DND-41 (cell line): ENCODE measurements around the gene ZNF668.

Experiments
- ATAC-seq: fragments of 200-7000 bp; cut with Tn5 transposase; 3 replicates; pipeline ENCODE4 v1.9.1; 2021; ENCODE audit warnings: low read depth; ENCODE audit not compliant: insufficient read depth
- DNase-seq: peaks from one replicate; pipeline ENCODE4 v3.0.0-alpha.2; 2020
- H2AFZ ChIP-seq: 2 replicates; pipeline ENCODE4 v1.6.0; 2012; ENCODE audit warnings: low read depth, low read length
- H3K27ac ChIP-seq: 2 replicates; pipeline ENCODE4 v1.5.1; 2012; ENCODE audit warnings: low read length, inconsistent platforms
- H3K27me3 ChIP-seq: fragments of 200-600 bp; sonication (generic); 2 replicates; pipeline ENCODE4 v1.6.0; 2012; ENCODE audit warnings: low read length, mild to moderate bottlenecking, inconsistent platforms; ENCODE audit not compliant: insufficient read depth, poor library complexity
- H3K36me3 ChIP-seq: 2 replicates; pipeline ENCODE4 v1.5.1; 2012; ENCODE audit warnings: low read length, inconsistent platforms; ENCODE audit not compliant: insufficient read depth
- H3K4me1 ChIP-seq: 2 replicates; pipeline ENCODE4 v1.5.1; 2012; ENCODE audit warnings: mild to moderate bottlenecking, low read length; ENCODE audit not compliant: insufficient read depth
- H3K4me2 ChIP-seq: 2 replicates; pipeline ENCODE4 v1.6.0; 2012; ENCODE audit warnings: mild to moderate bottlenecking, moderate library complexity, low read length, inconsistent platforms; ENCODE audit not compliant: insufficient read depth
- H3K4me3 ChIP-seq, 2 experiments: fragments of 200-600 bp in 1 of 2; shearing (Covaris generic) in 1 of 2; 2 replicates each; pipeline ENCODE4 v1.5.1; 2012 to 2016; ENCODE audit warnings: inconsistent platforms in 2 of 2, low read length in 2 of 2, mild to moderate bottlenecking in 2 of 2, low read depth in 1 of 2, moderate library complexity in 1 of 2
- H3K79me2 ChIP-seq: 2 replicates; pipeline ENCODE4 v1.6.0; 2012; ENCODE audit warnings: low read length, inconsistent platforms; ENCODE audit not compliant: insufficient read depth
- H3K9ac ChIP-seq: 2 replicates; pipeline ENCODE4 v1.6.0; 2012; ENCODE audit warnings: low read depth, mild to moderate bottlenecking, inconsistent platforms, low read length, moderate library complexity
- H3K9me3 ChIP-seq: 2 replicates; pipeline ENCODE4 v1.5.1; 2012; ENCODE audit warnings: low read length, moderate library complexity, mild to moderate bottlenecking, inconsistent platforms; ENCODE audit not compliant: insufficient read depth, severe bottlenecking
- H4K20me1 ChIP-seq: 2 replicates; pipeline ENCODE4 v1.6.0; 2012; ENCODE audit warnings: low read length; ENCODE audit not compliant: insufficient read depth
- EZH2 ChIP-seq: IDR thresholded peaks from 3 replicates; pipeline ENCODE4 v1.6.1; 2012; ENCODE audit warnings: borderline replicate concordance, low read depth, mild to moderate bottlenecking, moderate library complexity, low read length, inconsistent platforms; ENCODE audit not compliant: severe bottlenecking
- TF ChIP-seq, protein P1 (sequence below): IDR thresholded peaks from 2 replicates; pipeline ENCODE4 v1.5.1; 2012; ENCODE audit warnings: borderline replicate concordance, low read length, moderate library complexity, mild to moderate bottlenecking; ENCODE audit not compliant: poor library complexity, severe bottlenecking; ENCODE audit errors: extremely low read depth

ZNF668 gene

DNA sequence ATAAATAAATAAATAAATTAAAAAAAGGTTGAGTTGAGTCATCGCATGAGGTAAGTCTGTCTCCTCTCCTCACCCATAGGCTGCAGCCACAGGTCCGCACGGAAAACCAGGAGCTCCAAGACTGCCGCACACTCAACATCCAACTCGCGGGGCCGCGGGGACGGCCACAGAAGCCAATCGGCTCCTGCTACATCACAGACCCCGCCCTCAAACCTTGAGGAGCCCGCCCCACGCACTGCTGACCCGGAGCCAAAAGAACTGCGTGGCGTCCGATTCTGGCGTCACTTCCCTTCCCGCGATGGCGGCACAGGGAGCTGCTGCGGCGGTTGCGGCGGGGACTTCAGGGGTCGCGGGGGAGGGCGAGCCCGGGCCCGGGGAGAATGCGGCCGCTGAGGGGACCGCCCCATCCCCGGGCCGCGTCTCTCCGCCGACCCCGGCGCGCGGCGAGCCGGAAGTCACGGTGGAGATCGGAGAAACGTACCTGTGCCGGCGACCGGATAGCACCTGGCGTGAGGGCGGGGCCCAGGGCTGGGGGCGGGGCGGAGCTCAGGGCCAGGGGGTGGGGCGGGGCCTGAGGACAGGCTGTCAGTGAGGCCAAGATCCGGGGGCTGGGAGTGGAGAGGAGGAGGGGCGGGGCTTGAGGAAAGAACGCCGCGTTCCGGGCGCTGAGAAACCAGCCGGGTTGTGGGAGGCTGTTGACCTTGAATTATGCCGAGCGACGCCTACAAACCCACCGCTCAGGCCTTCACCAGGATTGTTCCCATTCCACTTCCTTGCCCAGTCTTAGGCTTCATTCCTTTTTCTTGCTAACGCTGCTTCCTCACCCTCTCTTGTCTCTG lies 43.6 kb upstream of the ZNF668 start, which contains the start of gene KAT8:
Gene KAT8 (plus strand): TSS at position 281 of the 839 bp plus-strand sequence. CDS start 18 bp downstream, at position 299.
- peak within 1 kb of the TSS; percentile 92 for H3K4me2 ChIP-seq
- H4K20me1 ChIP-seq: peaks cover 16% of the 10 kb centered on the region
- H3K79me2 ChIP-seq: peaks cover 34% of the 10 kb centered on the region
- H3K27ac ChIP-seq: peak within 1 kb of the TSS; percentile 84
- H3K9ac ChIP-seq: peak within 1 kb of the TSS; percentile 56
- no peaks in the 10 kb centered on the region for H3K9me3 ChIP-seq
- H3K27me3 ChIP-seq: no peaks in the 10 kb centered on the region
- peaks cover 50% of the 10 kb centered on the region for H3K36me3 ChIP-seq
- ATAC-seq (peak; percentile 94), DNase-seq (peak; percentile 98)
- H2AFZ ChIP-seq: peak within 1 kb of the TSS; percentile 69; the same call in 1 of the 2 replicates
- peak within 1 kb of the TSS; percentile 62 for H3K4me3 ChIP-seq
- TF ChIP-seq EZH2: no peak
- TF ChIP-seq, protein P1, sequence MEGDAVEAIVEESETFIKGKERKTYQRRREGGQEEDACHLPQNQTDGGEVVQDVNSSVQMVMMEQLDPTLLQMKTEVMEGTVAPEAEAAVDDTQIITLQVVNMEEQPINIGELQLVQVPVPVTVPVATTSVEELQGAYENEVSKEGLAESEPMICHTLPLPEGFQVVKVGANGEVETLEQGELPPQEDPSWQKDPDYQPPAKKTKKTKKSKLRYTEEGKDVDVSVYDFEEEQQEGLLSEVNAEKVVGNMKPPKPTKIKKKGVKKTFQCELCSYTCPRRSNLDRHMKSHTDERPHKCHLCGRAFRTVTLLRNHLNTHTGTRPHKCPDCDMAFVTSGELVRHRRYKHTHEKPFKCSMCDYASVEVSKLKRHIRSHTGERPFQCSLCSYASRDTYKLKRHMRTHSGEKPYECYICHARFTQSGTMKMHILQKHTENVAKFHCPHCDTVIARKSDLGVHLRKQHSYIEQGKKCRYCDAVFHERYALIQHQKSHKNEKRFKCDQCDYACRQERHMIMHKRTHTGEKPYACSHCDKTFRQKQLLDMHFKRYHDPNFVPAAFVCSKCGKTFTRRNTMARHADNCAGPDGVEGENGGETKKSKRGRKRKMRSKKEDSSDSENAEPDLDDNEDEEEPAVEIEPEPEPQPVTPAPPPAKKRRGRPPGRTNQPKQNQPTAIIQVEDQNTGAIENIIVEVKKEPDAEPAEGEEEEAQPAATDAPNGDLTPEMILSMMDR: no peak
- H3K4me1 ChIP-seq: peaks cover 29% of the 10 kb centered on the region

DNA sequence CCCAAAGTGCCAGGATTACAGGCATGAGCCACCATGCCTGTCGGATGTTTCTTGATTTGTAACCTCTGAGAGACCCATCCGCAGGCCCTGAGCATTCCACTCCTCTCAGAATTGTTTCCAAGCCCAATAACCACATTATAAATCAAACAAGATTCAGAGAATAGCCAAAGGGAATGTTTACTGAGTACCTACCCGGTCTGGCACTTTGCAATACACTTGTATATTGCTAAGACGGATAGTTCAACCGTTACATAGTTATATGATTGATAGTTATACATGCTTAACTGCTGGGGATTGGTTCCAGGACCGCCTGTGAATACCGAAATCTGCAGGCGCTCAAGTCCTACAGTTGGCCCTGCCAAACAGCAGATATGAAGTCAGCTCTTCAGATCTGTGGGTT lies 40.4 kb upstream of the ZNF668 start:
- Histone ChIP-seq H3K4me2 (no peak overlapping the region), H4K20me1 (peaks cover 13% of the 10 kb centered on the region), H3K9ac (no peak overlapping the region), H3K79me2 (peaks cover 32% of the 10 kb centered on the region), H3K36me3 (peaks cover 50% of the 10 kb centered on the region), H2AFZ (no peak overlapping the region), H3K9me3 (no peaks in the 10 kb centered on the region), H3K4me3 (no peak overlapping the region), H3K4me1 (peaks cover 35% of the 10 kb centered on the region), H3K27me3 (no peaks in the 10 kb centered on the region), H3K27ac (no peak overlapping the region)
- no peak for TF ChIP-seq EZH2
- TF ChIP-seq, protein P1: no peak
- no peak for ATAC-seq
- DNase-seq: no peak

DNA sequence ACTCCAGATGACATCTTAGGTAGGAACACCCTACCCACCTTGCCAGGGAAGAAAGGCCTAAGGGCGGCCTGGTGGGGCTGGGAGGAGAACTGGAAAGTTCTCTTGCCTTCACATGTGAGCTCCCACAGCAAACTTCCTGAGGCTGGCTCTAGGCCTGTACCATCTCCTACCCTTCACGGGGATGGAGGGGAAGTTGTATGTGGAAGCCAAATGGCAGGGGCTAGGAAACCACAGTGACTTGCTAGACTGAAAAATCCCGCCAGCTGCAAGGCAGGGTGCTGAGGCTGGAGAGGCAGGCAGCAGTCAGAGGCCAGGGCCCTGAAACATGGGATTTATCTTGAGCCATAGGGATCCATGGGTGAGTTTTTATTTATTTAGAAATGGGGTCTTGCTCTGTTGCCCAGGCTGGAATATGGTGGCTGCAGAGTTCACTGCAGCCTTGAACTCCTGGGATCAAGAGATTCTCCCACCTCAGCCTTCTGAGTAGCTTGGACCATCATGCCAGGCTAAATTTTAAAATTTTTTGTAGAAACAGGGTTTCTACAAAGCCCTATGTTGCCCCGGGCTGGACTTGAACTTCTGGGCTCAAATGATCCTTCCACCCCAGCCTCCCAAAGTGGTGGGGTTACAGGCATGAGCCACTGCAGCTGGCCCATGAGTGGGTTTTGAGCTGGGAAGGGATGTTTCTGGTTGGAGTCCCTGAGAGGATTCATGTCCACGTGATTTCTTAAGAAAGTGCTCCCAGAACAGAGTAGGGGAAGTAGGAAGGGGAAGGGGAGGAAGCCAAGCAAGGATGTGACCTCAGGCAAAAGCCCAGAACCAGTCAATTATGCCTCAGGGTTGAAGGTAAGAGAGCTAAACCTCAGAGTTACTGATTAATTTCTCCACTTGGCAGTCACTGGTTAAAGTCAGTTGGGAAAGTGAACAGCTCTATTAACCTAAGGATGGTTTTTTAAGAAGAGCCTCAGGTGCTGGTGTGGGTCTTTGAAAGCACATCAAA lies 39.4 kb upstream of the ZNF668 start:
- H3K4me3 ChIP-seq: no peak overlapping the region
- DNase-seq (no peak), ATAC-seq (no peak)
- H2AFZ ChIP-seq: no peak overlapping the region
- H3K36me3 ChIP-seq: peaks cover 42% of the 10 kb centered on the region
- H3K79me2 ChIP-seq: peaks cover 32% of the 10 kb centered on the region
- H3K4me1 ChIP-seq: peaks cover 33% of the 10 kb centered on the region
- no peaks in the 10 kb centered on the region for H3K27me3 ChIP-seq
- H4K20me1 ChIP-seq: peaks cover 6% of the 10 kb centered on the region
- no peak overlapping the region; the same call in 1 of the 2 replicates for H3K9ac ChIP-seq
- TF ChIP-seq, protein P1: no peak
- TF ChIP-seq EZH2: no peak
- H3K4me2 ChIP-seq: no peak overlapping the region
- 0 out of 2 replicates have a peak overlapping the region, but pooled peaks have one; percentile 7 for H3K27ac ChIP-seq
- no peaks in the 10 kb centered on the region for H3K9me3 ChIP-seq
